HepG2 (cell line): ENCODE data around the gene HBA2. TPM values are rescaled to one million over a fixed set of nuclear protein-coding genes. Genes with fewer than 3 reads are reported as not detected.
A peak's percentile ranks its signal among the peaks of the same experiment; 100 is the strongest.

Experiments used
- HHEX ChIP-seq: IDR thresholded peaks from 2 replicates; pipeline ENCODE4 v1.6.1; 2016; ENCODE audit warnings: control low read depth
- HOXA7 ChIP-seq: sonication (generic); formaldehyde crosslinking; IDR thresholded peaks from 2 replicates; pipeline ENCODE4 v1.8.1; 2022; ENCODE audit warnings: mild to moderate bottlenecking, missing genetic modification reagents, moderate library complexity
- JUNB ChIP-seq: sonication (generic); formaldehyde crosslinking; IDR thresholded peaks from 2 replicates; pipeline ENCODE4 v1.8.0; 2022; ENCODE audit warnings: missing genetic modification reagents, mild to moderate bottlenecking, borderline replicate concordance
- MTA1 ChIP-seq: sonication (generic); formaldehyde crosslinking; IDR thresholded peaks from 2 replicates; pipeline ENCODE4 v1.4.0; 2020; ENCODE audit warnings: missing genetic modification reagents, mild to moderate bottlenecking, borderline replicate concordance
- NFATC3 ChIP-seq: sonication (generic); formaldehyde crosslinking; IDR thresholded peaks from 2 replicates; pipeline ENCODE4 v1.5.1; 2020; ENCODE audit warnings: mild to moderate bottlenecking, missing genetic modification reagents
- RAD21 ChIP-seq: fragments of 450-650 bp; formaldehyde crosslinking; IDR thresholded peaks from 2 replicates; pipeline ENCODE4 v1.5.0; 2020; ENCODE audit warnings: mild to moderate bottlenecking
- SRY ChIP-seq: sonication (generic); formaldehyde crosslinking; IDR thresholded peaks from 2 replicates; pipeline ENCODE4 v1.8.0; 2022; ENCODE audit warnings: mild to moderate bottlenecking, missing genetic modification reagents
- TEAD2 ChIP-seq: sonication (generic); formaldehyde crosslinking; IDR thresholded peaks from 2 replicates; pipeline ENCODE4 v1.9.0; 2021; ENCODE audit warnings: missing genetic modification reagents
- TEAD3 ChIP-seq: optimal IDR thresholded peaks from 2 replicates; pipeline ENCODE3; 2016; ENCODE audit warnings: borderline replicate concordance
- XRCC5 ChIP-seq: fragments of 200-400 bp; formaldehyde crosslinking; optimal IDR thresholded peaks from 2 replicates; pipeline ENCODE3; 2017; ENCODE audit warnings: mild to moderate bottlenecking, low read length
- ZNF292 ChIP-seq: sonication (generic); formaldehyde crosslinking; IDR thresholded peaks from 2 replicates; pipeline ENCODE4 v1.8.1; 2022; ENCODE audit warnings: mild to moderate bottlenecking, low read depth, missing genetic modification reagents, borderline replicate concordance
- ZNF572 ChIP-seq: sonication (generic); formaldehyde crosslinking; IDR thresholded peaks from 2 replicates; pipeline ENCODE4 v1.5.1; 2020; ENCODE audit warnings: mild to moderate bottlenecking, missing genetic modification reagents
- ZNF816 ChIP-seq: sonication (generic); formaldehyde crosslinking; IDR thresholded peaks from 2 replicates; pipeline ENCODE4 v1.8.0; 2022; ENCODE audit warnings: missing genetic modification reagents, mild to moderate bottlenecking, borderline replicate concordance
- ZNF850 ChIP-seq: sonication (generic); formaldehyde crosslinking; conservative IDR thresholded peaks from 2 replicates; pipeline ENCODE4 v1.9.0; 2021; ENCODE audit warnings: mild to moderate bottlenecking, missing genetic modification reagents
- polyA plus RNA-seq, 8 experiments: library from polyadenylated mRNA; depleted of rRNA in 3 of 8; stranded (reverse) in 7 of 8; unstranded in 1 of 8; fragments of >200 nt; fragmentation: Illumina TruSeq in 4 of 8; extraction: Trizol in 4 of 8; gene quantifications; 2 replicates each; pipeline versions ENCODE4 v1.2.1 to v1.2.3, GENCODE V29; 2011 to 2016; ENCODE audit warnings: low read depth in 4 of 8, missing spikeins in 1 of 8, mixed read lengths in 1 of 8; ENCODE audit not compliant: insufficient read depth in 1 of 8
- total RNA-seq, 5 experiments: library from RNA; depleted of rRNA; stranded (reverse); fragments of >200 nt; fragmentation: Illumina TruSeq; extraction: Trizol; gene quantifications; 2 replicates each; pipeline ENCODE4 v1.2.3, GENCODE V29; 2016; ENCODE audit warnings: low read depth in 1 of 5
- TF ChIP-seq, protein P1 (sequence below): sonication (generic); formaldehyde crosslinking; IDR thresholded peaks from 2 replicates; pipeline ENCODE4 v1.4.0; 2020; ENCODE audit warnings: missing genetic modification reagents
- TF ChIP-seq, protein P2 (sequence below): sonication (generic); formaldehyde crosslinking; IDR thresholded peaks from 2 replicates; pipeline ENCODE4 v1.5.1; 2020; ENCODE audit warnings: missing genetic modification reagents, mild to moderate bottlenecking, borderline replicate concordance
- TF ChIP-seq, protein P3 (sequence below): sonication (generic); formaldehyde crosslinking; IDR thresholded peaks from 2 replicates; pipeline ENCODE4 v1.5.0; 2020; ENCODE audit warnings: mild to moderate bottlenecking, missing genetic modification reagents, borderline replicate concordance
- TF ChIP-seq, protein P4 (sequence below): sonication (generic); formaldehyde crosslinking; IDR thresholded peaks from 2 replicates; pipeline ENCODE4 v1.5.0; 2020; ENCODE audit warnings: missing genetic modification reagents
- TF ChIP-seq, protein P5 (sequence below): sonication (generic); formaldehyde crosslinking; IDR thresholded peaks from 2 replicates; pipeline ENCODE4 v1.4.0; 2020; ENCODE audit warnings: missing genetic modification reagents

The HBA2 gene
- total and polyA plus RNA-seq, 2 of the 13 experiments (the other 11 are each of a cell fraction or from before 2014, with no cell fraction given) = not detected

DNA sequence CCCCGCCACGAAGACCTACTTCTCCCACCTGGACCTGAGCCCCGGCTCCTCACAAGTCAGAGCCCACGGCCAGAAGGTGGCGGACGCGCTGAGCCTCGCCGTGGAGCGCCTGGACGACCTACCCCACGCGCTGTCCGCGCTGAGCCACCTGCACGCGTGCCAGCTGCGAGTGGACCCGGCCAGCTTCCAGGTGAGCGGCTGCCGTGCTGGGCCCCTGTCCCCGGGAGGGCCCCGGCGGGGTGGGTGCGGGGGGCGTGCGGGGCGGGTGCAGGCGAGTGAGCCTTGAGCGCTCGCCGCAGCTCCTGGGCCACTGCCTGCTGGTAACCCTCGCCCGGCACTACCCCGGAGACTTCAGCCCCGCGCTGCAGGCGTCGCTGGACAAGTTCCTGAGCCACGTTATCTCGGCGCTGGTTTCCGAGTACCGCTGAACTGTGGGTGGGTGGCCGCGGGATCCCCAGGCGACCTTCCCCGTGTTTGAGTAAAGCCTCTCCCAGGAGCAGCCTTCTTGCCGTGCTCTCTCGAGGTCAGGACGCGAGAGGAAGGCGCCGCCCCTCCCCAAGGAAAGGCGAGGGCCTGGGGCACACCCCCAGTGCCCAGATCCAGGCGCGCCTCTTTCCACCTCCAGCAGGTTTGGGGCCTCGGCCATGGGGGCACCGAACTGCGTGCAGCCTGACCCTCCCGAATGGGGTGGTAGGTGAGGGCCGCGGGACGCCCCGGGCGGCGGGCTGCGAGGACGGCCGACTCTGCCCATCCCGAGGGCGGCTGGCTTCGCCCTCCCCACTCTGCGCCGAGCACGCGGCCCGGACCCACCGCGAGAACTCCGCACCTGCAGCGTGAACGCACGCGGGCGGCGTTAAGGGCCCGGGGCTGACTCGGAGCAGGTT, 8.2 kb downstream of the HBA2 start (continued):
- TF ChIP-seq, protein P1, sequence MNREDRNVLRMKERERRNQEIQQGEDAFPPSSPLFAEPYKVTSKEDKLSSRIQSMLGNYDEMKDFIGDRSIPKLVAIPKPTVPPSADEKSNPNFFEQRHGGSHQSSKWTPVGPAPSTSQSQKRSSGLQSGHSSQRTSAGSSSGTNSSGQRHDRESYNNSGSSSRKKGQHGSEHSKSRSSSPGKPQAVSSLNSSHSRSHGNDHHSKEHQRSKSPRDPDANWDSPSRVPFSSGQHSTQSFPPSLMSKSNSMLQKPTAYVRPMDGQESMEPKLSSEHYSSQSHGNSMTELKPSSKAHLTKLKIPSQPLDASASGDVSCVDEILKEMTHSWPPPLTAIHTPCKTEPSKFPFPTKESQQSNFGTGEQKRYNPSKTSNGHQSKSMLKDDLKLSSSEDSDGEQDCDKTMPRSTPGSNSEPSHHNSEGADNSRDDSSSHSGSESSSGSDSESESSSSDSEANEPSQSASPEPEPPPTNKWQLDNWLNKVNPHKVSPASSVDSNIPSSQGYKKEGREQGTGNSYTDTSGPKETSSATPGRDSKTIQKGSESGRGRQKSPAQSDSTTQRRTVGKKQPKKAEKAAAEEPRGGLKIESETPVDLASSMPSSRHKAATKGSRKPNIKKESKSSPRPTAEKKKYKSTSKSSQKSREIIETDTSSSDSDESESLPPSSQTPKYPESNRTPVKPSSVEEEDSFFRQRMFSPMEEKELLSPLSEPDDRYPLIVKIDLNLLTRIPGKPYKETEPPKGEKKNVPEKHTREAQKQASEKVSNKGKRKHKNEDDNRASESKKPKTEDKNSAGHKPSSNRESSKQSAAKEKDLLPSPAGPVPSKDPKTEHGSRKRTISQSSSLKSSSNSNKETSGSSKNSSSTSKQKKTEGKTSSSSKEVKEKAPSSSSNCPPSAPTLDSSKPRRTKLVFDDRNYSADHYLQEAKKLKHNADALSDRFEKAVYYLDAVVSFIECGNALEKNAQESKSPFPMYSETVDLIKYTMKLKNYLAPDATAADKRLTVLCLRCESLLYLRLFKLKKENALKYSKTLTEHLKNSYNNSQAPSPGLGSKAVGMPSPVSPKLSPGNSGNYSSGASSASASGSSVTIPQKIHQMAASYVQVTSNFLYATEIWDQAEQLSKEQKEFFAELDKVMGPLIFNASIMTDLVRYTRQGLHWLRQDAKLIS (CRISPR knock-in tag) = no peak
- TF ChIP-seq TEAD2 (CRISPR knock-in tag) (peak; percentile 94; the same call in 1 of the 2 replicates), MTA1 (CRISPR knock-in tag) (peak; percentile 94; the same call in 1 of the 2 replicates), SRY (CRISPR knock-in tag) (peak; percentile 99), RAD21 (CRISPR knock-in tag) (peak; percentile 95; the same call in 1 of the 2 replicates), HHEX (CRISPR knock-in tag) (no peak), NFATC3 (CRISPR knock-in tag) (peak; percentile 96; the same call in 1 of the 2 replicates), ZNF292 (CRISPR knock-in tag) (no peak), ZNF572 (CRISPR knock-in tag) (no peak; the same call in 1 of the 2 replicates), ZNF816 (CRISPR knock-in tag) (peak; percentile 52; the same call in 1 of the 2 replicates), HOXA7 (CRISPR knock-in tag) (no peak), ZNF850 (CRISPR knock-in tag) (0 out of 2 replicates have a peak, but pooled peaks have one; percentile 82), XRCC5 (no peak), TEAD3 (CRISPR knock-in tag) (peak; percentile 69), JUNB (peak; percentile 88)
- TF ChIP-seq, protein P2, sequence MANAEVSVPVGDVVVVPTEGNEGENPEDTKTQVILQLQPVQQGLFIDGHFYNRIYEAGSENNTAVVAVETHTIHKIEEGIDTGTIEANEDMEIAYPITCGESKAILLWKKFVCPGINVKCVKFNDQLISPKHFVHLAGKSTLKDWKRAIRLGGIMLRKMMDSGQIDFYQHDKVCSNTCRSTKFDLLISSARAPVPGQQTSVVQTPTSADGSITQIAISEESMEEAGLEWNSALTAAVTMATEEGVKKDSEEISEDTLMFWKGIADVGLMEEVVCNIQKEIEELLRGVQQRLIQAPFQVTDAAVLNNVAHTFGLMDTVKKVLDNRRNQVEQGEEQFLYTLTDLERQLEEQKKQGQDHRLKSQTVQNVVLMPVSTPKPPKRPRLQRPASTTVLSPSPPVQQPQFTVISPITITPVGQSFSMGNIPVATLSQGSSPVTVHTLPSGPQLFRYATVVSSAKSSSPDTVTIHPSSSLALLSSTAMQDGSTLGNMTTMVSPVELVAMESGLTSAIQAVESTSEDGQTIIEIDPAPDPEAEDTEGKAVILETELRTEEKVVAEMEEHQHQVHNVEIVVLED = peak; percentile 90
- TF ChIP-seq, protein P3, sequence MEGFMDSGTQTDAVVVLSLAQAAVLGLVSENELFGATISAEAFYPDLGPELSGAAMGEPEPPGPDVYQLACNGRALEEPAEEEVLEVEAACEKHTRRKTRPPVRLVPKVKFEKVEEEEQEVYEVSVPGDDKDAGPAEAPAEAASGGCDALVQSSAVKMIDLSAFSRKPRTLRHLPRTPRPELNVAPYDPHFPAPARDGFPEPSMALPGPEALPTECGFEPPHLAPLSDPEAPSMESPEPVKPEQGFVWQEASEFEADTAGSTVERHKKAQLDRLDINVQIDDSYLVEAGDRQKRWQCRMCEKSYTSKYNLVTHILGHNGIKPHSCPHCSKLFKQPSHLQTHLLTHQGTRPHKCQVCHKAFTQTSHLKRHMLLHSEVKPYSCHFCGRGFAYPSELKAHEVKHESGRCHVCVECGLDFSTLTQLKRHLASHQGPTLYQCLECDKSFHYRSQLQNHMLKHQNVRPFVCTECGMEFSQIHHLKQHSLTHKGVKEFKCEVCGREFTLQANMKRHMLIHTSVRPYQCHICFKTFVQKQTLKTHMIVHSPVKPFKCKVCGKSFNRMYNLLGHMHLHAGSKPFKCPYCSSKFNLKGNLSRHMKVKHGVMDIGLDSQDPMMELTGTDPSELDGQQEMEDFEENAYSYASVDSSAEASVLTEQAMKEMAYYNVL (CRISPR knock-in tag) = peak; percentile 75; the same call in 1 of the 2 replicates
- TF ChIP-seq, protein P4, sequence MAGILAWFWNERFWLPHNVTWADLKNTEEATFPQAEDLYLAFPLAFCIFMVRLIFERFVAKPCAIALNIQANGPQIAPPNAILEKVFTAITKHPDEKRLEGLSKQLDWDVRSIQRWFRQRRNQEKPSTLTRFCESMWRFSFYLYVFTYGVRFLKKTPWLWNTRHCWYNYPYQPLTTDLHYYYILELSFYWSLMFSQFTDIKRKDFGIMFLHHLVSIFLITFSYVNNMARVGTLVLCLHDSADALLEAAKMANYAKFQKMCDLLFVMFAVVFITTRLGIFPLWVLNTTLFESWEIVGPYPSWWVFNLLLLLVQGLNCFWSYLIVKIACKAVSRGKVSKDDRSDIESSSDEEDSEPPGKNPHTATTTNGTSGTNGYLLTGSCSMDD = peak; percentile 97
- TF ChIP-seq, protein P5, sequence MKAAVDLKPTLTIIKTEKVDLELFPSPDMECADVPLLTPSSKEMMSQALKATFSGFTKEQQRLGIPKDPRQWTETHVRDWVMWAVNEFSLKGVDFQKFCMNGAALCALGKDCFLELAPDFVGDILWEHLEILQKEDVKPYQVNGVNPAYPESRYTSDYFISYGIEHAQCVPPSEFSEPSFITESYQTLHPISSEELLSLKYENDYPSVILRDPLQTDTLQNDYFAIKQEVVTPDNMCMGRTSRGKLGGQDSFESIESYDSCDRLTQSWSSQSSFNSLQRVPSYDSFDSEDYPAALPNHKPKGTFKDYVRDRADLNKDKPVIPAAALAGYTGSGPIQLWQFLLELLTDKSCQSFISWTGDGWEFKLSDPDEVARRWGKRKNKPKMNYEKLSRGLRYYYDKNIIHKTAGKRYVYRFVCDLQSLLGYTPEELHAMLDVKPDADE (CRISPR knock-in tag) = peak; percentile 97; the same call in 1 of the 2 replicates
